ENCODE data around the gene ITPR3. TPM values are rescaled to one million over a fixed set of nuclear protein-coding genes. Genes with fewer than 3 reads are reported as not detected.

The ITPR3 gene
- total RNA-seq, 1 donor from 2014 or later: 0.34 TPM

DNA sequence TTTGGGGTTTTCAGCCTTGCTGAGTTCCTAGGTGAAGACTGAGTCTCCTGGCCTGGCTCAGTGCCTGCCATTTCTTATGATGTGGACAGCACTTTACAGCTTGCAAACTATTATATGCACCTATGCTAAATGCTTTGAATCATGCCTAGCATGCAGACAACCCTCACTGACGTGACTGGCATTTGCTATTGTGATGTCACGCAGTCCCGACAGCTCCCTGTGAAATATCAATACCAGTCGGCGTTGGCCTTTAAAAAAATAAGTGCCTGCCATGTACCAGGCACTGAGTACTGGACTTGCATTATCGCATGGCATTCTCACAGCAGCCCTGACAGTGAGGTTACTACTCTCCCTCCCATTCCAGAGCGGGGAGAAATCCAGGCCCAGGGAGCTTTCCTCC lies 54.8 kb downstream of the ITPR3 start:
- Mint-ChIP-seq H3K9me3 (ENCODE audit: unreplicated experiment) (peaks cover 4% of the 10 kb centered on the region), H3K27me3 (ENCODE audit: unreplicated experiment) (peaks cover 3% of the 10 kb centered on the region), H3K4me3 (ENCODE audit: unreplicated experiment) (no peak overlapping the region), H3K27ac (ENCODE audit: unreplicated experiment) (no peak overlapping the region), H3K4me1 (ENCODE audit: low read depth, unreplicated experiment) (peaks cover 11% of the 10 kb centered on the region), H3K36me3 (ENCODE audit: unreplicated experiment) (no peaks in the 10 kb centered on the region)
- no peak for DNase-seq
- TF ChIP-seq, protein P1, sequence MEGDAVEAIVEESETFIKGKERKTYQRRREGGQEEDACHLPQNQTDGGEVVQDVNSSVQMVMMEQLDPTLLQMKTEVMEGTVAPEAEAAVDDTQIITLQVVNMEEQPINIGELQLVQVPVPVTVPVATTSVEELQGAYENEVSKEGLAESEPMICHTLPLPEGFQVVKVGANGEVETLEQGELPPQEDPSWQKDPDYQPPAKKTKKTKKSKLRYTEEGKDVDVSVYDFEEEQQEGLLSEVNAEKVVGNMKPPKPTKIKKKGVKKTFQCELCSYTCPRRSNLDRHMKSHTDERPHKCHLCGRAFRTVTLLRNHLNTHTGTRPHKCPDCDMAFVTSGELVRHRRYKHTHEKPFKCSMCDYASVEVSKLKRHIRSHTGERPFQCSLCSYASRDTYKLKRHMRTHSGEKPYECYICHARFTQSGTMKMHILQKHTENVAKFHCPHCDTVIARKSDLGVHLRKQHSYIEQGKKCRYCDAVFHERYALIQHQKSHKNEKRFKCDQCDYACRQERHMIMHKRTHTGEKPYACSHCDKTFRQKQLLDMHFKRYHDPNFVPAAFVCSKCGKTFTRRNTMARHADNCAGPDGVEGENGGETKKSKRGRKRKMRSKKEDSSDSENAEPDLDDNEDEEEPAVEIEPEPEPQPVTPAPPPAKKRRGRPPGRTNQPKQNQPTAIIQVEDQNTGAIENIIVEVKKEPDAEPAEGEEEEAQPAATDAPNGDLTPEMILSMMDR (IDR thresholded peaks at IDR 0.05; ENCODE audit: partially characterized antibody, unreplicated experiment): no peak

DNA sequence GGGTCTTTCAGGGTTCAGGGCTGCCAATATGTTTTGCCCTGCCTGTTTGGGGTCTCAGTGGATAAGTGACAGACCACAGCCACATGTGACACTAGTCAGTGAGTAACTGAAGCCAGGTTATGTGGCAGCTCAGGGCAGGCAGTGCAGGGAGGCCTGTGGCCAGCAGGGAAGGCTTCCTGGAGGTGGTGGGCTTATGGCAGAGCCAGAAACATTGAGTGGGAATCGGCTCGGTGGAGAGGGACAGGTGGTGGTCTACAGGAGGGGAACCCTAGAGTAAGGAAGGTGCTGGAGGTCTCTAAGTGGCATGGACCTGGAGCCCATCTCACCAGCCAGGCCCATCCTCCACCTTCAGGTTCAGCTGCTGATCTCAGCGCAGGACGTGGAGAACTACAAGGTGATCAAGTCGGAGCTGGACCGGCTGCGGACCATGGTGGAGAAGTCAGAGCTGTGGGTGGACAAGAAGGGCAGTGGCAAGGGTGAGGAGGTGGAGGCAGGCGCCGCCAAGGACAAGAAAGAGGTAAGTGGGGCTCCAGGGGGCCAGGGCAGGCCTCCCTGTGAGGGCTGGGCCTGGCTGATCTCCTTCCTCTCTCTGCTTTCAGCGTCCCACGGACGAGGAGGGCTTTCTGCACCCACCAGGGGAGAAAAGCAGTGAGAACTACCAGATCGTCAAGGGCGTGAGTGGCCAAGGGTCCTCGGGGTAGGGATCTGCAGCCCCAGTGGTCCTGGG lies 55.5 kb downstream of the ITPR3 start:
- no peak overlapping the region for H3K4me3 Mint-ChIP-seq (ENCODE audit: unreplicated experiment)
- no peaks in the 10 kb centered on the region for H3K36me3 Mint-ChIP-seq (ENCODE audit: unreplicated experiment)
- peaks cover 11% of the 10 kb centered on the region for H3K4me1 Mint-ChIP-seq (ENCODE audit: low read depth, unreplicated experiment)
- TF ChIP-seq, protein P1 (IDR thresholded peaks at IDR 0.05; ENCODE audit: partially characterized antibody, unreplicated experiment): no peak
- peaks cover 3% of the 10 kb centered on the region for H3K27me3 Mint-ChIP-seq (ENCODE audit: unreplicated experiment)
- no peak overlapping the region for H3K27ac Mint-ChIP-seq (ENCODE audit: unreplicated experiment)
- no peak for DNase-seq
- peaks cover 4% of the 10 kb centered on the region for H3K9me3 Mint-ChIP-seq (ENCODE audit: unreplicated experiment)

DNA sequence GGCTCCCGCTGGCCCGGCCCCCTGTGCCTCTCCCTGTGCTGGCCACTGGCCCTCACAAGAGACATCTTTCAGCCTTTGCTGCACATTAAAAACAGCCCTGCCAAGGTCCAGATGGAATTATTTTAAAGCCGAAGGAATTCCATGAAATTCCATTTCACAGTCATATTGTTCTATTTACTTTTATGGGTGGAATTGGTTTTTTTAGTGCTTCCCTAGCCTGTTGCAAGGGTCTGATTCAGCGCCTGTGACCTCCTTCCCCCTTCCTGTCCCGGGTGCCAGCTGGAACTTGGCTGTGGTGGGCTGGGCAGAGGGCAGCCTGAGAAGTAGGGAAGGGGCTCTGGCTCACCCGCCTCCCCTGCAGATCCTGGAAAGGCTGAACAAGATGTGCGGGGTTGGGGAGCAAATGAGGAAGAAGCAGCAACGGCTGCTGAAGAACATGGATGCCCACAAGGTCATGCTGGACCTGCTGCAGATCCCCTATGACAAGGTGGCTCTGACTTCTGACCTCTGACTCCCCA lies 56.1 kb downstream of the ITPR3 start:
- H3K27ac Mint-ChIP-seq (ENCODE audit: unreplicated experiment): no peak overlapping the region
- peaks cover 3% of the 10 kb centered on the region for H3K27me3 Mint-ChIP-seq (ENCODE audit: unreplicated experiment)
- no peak for DNase-seq
- TF ChIP-seq, protein P1 (IDR thresholded peaks at IDR 0.05; ENCODE audit: partially characterized antibody, unreplicated experiment): no peak
- H3K9me3 Mint-ChIP-seq (ENCODE audit: unreplicated experiment): peaks cover 4% of the 10 kb centered on the region
- no peak overlapping the region for H3K4me3 Mint-ChIP-seq (ENCODE audit: unreplicated experiment)
- no peaks in the 10 kb centered on the region for H3K36me3 Mint-ChIP-seq (ENCODE audit: unreplicated experiment)
- peaks cover 11% of the 10 kb centered on the region for H3K4me1 Mint-ChIP-seq (ENCODE audit: low read depth, unreplicated experiment)

DNA sequence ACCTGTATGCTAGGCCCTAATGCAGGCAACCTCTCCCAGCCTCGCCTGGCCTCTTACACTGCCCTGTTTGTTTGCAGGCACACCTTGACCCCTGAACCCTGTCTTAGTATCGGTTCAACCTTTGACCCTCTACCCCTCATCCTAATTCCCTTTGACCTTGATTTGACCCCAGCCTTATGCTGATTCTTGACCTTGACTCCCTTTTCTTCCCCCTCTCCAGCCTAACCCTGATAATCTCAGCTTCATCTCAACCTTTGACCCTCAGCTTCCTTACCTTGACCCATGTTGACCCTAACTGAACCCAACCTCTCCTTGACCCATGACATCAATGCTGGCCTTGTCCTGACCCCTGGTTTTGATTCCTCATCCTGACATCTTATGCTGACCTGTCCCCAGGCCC lies 56.6 kb downstream of the ITPR3 start:
- H3K4me1 Mint-ChIP-seq (ENCODE audit: low read depth, unreplicated experiment): peaks cover 11% of the 10 kb centered on the region
- no peaks in the 10 kb centered on the region for H3K36me3 Mint-ChIP-seq (ENCODE audit: unreplicated experiment)
- TF ChIP-seq, protein P1 (IDR thresholded peaks at IDR 0.05; ENCODE audit: partially characterized antibody, unreplicated experiment): no peak
- peak overlapping the region; percentile 26 for H3K27ac Mint-ChIP-seq (ENCODE audit: unreplicated experiment)
- H3K9me3 Mint-ChIP-seq (ENCODE audit: unreplicated experiment): peaks cover 4% of the 10 kb centered on the region
- H3K27me3 Mint-ChIP-seq (ENCODE audit: unreplicated experiment): peaks cover 4% of the 10 kb centered on the region
- no peak overlapping the region for H3K4me3 Mint-ChIP-seq (ENCODE audit: unreplicated experiment)
- no peak for DNase-seq

DNA sequence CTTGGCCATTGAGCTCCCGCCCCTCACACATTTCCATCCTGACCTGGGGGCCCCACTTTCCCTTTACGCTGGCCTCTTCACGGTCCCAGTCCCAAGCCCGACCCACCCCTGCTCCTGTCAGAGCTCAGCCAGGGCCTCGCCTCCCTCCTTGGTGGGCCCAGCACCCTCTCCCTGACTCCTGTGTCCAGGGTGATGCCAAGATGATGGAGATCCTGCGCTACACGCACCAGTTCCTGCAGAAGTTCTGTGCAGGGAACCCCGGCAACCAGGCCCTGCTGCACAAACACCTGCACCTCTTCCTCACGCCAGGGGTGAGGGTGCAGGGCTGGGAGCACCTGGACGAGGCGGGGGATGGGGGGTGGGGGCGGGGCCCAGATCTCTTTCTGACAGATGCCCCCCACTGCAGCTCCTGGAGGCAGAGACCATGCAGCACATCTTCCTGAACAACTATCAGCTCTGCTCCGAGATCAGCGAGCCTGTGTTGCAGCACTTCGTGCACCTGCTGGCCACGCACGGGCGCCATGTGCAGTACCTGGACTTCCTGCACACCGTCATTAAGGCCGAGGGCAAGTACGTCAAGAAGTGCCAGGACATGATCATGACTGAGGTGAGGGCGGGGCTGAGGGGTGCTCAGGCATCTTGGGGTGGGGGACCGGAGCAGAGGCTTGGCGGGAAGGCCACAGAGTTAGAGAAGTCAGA lies 57.3 kb downstream of the ITPR3 start:
- TF ChIP-seq, protein P1 (IDR thresholded peaks at IDR 0.05; ENCODE audit: partially characterized antibody, unreplicated experiment): no peak
- peaks cover 11% of the 10 kb centered on the region for H3K4me1 Mint-ChIP-seq (ENCODE audit: low read depth, unreplicated experiment)
- no peak overlapping the region for H3K4me3 Mint-ChIP-seq (ENCODE audit: unreplicated experiment)
- H3K27me3 Mint-ChIP-seq (ENCODE audit: unreplicated experiment): peaks cover 4% of the 10 kb centered on the region
- H3K27ac Mint-ChIP-seq (ENCODE audit: unreplicated experiment): no peak overlapping the region
- H3K9me3 Mint-ChIP-seq (ENCODE audit: unreplicated experiment): peaks cover 4% of the 10 kb centered on the region
- DNase-seq: no peak
- H3K36me3 Mint-ChIP-seq (ENCODE audit: unreplicated experiment): no peaks in the 10 kb centered on the region

Measured in glutamatergic neuron (in vitro differentiated cells).